NCI-H510A (cell line): ENCODE measurements around the gene TM9SF2.

Experiments
- DNase-seq: peaks from one replicate; lab custom pipeline; 2025; lab: John Stamatoyannopoulos, UW

Gene TM9SF2

DNA sequence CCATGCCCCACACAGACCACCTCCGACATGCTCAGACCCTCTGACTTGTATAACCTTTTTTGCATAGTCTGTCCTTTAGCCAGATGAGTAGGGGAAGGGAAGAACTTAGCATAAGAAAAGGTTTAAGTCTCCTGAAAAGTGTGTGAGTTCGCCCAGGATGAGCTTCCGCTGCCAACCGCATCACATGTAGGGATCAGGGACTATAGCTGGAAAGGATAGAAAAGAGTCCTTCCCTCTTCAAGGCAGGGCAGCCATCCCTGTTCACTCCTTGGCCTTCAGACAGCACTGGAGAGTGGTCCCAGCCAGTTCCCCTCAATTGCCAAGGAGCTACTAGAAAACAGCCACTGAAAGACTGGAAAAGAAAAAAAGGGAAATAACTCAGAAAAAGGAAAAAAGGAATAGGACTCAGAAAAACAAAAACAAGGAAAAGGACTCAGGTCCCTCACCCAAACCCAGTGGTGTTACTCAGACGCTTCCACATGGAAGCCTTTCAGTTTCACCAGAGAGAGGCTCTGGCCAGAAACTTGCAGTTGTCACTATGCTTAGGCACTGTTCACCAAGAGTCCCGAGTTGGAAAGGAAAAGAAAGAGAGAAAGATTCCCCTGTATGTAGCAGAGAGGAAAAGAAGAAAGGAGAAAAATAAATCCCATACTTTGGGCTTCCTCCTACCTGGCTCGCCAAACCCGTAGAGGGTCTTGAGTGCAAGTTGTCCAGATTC lies 5.6 kb upstream of the TM9SF2 start:
- DNase-seq = no peak

DNA sequence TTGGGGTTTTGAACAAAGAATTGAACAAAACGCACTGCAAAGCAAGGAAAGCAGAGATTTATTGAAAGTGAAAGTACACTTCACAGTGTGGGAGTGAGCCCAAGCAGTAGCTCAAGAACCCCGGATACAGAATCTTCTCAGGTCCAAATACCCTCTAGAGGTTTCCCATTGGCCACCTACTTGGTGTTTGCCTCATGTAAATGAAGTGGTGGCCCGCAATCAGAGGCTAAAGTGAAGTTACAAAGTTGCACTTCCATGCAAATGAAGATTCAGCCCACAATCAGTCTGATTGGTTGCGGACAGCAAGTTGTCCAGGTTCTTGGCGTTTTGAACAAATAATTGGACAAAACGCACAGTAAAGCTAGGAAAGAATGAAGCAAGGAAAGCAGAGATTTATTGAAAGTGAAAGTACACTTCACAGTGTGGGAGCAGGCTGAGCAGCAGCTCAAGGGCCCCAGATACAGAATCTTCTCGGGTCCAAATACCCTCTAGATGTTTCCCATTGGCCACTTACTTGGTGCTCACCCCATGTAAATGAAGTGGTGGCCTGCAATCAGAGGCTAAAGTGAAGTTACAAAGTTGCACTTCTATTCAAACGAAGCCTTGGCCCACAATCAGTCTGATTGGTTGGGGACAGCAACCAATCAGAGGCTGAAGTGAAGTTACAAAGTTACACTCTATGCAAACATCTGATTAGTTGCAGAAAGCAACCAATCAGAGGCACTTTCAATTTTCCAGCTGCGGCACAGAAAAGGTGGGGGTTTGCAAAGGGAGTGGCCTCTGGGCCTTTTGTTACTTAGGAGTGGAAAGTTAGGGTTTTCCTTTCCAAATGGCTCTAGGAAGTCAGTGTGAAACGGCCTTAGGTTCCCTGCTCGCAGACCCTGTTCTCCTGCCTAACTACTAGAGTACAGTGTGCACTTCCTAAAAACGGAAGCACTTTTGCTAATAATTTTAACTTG lies 4.8 kb upstream of the TM9SF2 start:
- DNase-seq = no peak

DNA sequence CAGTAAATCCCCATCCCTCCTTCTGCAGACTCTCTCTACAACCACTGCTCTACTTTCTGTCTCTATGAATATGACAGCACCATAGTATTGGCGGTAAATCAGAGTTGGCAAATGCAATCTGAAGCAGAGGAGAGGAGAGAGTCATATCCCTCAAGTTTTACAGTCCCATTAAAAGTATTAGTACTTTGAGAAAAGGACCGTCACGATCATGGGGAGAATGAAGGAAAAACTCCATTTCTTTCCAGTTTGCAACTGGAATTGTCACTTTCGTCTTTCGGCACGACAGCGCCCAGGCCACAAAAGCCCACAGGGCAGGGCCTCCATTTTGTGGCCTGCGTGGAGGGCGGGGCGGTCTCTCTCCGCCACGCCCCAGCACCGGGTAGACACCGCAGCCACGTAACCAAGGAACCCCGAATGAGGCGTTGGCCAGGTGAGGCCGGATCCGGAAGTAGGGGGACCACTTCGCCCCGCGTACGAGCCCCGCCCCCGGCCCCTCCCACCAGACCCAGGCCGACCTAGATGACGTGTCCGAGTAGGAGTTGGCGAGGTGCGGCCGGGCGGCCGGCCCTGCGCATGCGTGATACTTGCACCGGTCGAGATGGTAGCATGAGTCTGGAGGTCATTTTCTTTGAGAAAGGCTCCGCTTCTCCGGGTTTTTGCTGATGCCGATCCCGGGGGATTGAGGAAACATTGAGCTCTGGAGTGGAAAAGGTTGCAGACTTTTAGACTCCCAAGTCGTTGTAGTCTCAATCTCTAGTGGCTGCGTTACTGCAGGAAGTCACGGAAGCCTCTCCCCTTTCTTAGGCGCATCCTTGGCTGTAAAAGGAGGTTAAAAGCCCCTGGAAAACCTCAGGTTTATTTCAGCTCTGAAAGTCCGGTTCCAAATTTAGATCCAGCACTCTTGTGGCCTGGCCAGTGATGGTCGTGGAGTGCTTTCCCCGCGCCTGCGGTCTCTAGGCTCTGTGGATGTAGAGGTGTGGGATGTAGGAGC lies 2.8 kb upstream of the TM9SF2 start:
- DNase-seq = peak; percentile 88

DNA sequence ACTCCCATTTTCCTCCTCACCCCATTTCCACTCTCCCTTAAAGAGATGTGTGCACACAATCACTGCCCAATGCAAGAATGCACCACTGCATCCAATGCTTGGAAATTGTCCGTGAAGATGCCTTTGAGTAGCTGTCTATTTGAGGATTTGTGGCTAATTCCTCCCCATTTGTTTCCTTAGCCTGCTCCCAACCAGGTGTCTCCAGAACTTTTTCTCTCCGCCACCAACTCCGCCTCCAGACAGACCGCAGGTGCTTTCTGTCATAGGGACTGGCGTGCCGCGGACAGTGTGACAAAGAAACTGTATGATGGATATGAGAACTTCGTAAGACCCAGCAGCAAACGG lies 461 bp upstream of the TM9SF2 start:
- DNase-seq = no peak

DNA sequence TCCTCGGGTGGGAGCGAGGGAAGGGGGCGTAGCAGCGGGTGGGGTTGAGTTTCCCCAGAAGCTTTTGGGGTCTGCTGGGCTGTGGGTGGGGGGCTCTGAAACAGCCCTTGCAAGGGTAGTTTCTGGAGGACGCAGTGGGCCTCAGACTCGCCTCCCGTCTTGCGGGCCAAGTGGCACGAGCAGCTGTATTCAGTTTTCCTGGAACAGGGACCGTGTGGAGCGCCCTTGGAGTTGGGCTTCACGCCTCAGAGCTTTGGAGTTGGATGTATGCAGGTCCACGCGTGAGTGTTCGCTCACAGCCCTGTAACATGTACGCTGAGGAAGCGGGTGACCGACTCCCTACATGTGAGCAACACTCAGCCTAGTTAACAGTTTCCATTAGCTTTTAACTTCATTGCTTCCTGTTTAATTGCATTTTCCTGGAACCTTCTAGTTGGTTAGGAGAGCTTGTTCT lies 603 bp downstream of the TM9SF2 start:
- no peak for DNase-seq

DNA sequence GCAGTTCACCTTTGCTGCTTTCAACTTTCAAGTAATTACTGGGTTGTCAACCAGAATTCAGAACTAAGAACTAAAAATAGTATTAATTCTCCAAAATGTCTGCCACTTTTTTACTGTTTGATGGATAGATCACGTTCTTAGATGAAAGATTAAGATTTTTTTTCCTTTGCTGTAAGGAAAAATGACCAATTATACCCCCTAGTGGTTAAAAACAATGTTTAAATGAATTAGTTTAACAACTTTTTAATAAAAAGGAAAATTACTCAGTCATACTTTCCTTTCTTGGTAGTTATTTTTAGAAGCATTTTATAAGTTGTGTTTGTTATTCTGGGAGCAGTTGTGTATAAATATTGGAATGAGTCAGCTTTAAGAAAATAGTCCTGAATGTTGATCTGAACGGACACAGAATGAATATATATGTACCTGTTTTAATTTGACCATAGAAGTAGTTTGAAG lies 4.6 kb downstream of the TM9SF2 start:
- DNase-seq = no peak

DNA sequence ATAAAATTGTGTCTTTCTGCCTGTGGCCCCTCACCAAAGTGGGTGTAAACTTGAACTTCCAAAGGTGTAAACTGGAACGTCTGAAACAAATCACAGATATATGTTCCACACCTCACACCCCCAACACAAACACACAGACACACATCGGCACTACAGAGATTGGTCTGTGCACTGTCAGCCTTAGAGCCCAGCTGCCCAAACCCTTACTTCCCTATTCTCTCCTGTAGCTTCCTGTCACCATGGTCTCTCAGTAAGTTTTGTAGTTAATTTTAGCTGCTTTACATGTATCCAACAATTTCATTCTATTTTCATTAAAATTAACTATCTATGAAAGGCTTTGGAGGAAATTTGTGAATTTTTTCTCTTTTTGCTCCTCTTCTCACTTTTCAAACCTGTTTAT lies 5.4 kb downstream of the TM9SF2 start:
- no peak for DNase-seq

DNA sequence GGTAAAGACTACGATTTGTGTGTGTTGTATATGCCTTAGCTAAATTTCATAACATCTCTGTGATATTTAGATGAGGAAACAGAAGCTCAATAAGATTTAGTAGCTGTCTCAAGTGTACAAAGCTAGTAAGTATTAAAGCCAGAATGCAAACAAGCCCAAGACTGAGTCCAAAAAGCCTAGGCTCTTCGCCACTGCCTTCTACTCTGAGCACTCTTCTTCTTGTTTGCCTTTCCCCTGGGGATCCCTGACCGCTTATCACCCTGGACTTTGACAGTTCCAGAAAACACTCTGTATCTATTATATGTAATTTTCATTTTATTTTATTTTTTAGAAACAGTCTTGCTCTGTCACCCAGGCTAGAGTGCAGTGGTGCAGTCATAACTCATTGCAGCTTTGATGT lies 5.8 kb downstream of the TM9SF2 start:
- DNase-seq = no peak

DNA sequence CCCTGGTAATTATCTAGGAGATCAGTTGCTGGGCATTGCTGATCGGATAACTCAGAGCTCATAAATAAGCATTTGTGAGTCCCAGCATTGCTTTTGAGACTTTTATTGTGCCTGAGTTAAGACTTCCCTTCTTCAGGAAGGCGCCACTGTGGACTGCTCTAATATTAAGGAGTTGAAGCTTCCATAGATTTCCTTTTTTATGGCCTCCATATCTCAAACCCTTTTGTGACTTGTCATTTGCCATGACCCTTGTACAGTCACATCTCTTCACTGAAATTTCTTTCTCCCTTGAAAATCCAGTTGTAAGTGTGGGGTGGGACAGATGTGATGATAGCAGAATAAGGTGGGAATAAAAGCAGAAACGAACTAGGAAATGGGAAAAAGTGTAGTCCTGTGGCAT lies 6.3 kb downstream of the TM9SF2 start:
- DNase-seq = no peak

DNA sequence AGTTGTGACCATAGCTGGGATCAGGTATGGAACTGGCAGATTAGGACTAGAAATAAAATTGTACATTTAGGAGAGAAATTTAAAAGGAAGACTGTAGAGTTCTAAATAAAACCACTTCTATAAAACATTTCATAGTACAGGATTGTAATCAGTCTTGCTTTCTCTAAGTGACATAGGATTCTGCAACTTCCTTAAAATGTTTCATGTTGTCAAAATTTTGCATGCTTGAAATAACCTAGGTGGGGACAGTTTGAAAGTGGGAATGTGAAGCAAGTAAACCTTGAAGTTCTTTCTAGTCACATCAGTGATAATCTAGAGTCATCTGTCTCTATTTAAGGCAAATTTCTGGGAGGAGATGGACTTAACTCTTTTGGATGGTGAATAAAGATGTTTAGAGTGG lies 6.7 kb downstream of the TM9SF2 start:
- DNase-seq = no peak

DNA sequence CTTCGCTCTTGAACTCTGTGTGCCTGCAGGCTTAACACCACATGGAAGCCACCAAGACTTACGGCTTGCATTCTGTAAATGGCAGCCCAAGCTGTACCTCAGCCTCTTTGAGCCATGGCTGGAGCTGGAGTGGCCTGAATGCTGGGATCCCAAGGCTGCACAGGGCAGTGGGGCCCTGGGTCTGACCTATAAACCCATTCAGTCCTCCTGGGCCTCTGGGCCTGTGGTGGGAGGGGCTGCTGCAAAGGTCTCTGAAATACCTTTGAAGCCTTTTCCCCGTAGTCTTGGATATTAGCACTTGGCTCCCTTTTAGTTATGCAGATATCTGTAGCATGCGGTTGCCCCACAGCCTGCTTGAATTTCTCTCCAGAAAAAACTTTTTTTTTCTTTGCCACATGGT lies 8.2 kb downstream of the TM9SF2 start:
- DNase-seq = no peak

DNA sequence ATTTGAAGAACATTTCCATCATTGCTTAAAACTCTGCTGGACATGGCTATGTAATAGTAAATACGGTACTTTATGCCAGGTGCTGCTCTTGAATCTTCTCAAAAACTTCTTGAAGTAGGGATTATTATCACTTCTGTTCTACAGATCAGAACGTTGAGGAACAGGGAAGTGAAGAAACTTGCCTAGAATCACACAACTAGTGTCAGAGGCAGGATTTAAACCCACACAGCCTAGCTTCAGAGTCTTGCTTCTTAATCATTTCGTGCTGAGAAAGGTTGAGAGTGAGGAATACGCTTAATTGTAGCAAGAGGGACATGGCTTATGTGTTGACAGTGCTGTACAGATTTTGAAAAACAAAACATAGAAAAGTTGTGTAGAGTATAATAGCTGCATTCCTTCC lies 13.5 kb downstream of the TM9SF2 start:
- no peak for DNase-seq

DNA sequence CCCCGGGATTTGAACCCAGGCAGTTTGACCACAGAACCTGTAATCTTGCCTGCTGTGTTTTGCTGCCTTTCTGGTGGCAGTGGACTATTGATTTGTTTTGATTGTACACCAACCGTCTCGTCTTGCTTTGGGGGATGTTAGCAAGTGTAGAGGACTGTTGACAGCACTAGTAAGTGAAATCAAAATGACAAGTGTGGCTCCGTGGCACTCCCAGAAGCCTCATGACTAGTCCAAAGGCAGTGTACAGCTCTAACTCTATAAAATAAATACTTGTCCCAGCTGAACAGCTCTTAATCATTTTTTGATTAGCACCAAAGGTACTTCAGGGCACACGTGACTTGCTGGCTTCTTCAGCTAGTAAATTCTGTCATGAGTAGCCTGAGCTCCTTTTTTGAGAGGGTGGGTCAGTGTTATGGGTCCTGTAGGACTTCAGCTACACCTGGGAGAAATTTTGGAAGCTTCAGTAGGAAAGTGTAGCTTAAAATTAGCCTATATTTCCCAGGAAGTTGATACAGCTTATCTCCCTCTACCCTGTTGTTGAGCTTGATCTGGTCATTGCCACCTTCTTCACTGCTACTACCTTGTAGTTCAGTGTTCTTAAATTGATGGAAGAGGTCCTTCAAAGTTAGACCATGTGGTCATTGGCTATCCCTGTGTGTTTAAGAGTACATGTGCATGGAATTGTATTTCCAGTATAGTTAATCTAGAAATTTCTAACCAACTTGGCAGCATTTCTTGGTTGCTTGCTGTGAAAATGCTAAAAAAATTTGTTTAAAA lies 15.1 kb downstream of the TM9SF2 start:
- no peak for DNase-seq

DNA sequence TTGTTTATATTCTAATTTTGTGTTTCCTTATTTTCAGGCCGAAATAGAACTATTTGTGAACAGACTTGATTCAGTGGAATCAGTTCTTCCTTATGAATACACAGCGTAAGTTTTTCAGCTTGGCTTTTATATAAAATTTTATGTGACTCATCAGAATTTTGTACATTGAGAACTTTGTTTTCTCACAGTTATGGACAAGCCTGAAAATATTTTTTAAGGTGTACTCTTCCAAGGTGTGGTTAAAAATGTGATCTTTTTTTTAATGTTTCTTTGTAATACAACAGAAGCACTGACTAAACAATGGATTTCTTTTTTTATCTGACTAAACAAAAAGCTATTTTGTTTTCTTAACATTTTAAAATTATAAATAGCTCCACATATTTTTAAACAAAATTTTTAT lies 16.3 kb downstream of the TM9SF2 start:
- DNase-seq = no peak

DNA sequence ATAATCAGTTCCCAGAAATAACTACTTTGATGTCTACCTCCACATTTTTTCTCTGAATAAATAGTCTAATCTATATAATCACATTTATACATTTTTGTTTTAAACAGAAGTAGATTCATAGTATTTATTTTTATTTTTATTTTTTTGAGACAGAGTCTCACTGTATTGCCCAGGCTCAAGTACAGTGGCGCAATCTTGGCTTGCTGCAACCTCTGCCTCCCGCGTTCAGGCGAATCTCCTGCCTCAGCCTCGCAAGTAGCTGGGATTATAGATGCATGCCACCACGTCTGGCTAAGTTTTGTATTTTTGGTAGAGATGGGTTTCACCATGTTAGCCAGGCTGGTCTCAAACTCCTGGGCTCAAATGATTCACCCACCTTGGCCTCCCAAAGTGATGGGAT lies 16.7 kb downstream of the TM9SF2 start:
- DNase-seq = no peak

DNA sequence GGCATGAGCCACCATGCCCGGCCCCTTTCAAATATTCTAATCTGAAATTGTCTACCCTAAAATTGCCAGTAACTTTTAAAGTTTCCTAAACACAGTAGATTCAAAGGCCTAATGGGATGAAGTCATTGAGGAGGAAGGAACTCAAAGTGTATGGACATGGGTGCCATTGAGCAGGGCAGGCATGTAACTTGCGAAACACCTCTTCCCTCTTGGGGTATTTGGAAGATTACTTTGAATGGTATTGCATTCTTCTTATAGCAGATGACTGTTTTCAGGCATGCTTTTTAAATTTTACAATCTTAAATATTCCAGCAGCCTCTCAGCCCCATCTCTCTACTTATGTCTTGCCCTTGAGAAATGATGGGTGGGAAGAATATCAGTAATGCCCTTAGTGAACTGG lies 21.0 kb downstream of the TM9SF2 start:
- no peak for DNase-seq

DNA sequence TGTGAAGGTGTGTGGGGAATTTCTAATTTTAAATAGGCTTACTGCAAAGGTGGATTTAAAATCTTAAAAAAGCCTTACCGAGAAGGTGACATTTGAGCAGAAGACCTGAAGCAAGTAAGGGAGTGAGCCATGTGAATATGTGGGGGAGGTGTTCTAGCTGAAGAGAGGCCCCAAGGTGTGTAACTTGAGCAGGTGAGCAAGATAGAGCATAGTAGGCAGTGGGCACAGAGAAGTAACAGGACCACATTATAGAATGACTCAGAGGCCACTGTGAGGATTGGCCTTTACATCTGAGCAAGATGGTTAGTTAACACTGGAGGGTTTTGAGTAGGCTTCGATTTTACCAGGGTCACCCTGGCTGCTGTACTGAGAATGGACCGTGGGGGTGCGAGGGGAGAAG lies 22.6 kb downstream of the TM9SF2 start:
- no peak for DNase-seq

DNA sequence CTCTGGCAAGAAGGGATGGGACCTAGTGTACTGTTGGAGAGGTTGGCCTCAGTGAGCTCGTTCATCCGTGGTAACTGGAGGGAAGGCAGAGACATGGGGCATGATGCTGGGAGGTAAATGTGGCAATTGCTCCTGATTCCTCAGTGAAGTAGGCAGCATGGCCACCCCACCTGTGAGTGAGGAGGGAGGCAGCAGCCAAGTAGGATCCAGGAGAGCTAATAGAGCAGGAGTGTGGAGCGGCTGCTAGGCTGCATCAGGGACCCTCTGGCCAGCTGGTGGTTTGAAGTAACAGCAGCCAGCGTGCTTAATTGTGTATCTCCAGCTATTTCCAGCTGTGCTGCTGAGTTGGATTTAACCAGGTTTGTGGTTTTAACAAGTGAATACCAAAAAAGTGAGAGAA lies 24.7 kb downstream of the TM9SF2 start:
- no peak for DNase-seq

DNA sequence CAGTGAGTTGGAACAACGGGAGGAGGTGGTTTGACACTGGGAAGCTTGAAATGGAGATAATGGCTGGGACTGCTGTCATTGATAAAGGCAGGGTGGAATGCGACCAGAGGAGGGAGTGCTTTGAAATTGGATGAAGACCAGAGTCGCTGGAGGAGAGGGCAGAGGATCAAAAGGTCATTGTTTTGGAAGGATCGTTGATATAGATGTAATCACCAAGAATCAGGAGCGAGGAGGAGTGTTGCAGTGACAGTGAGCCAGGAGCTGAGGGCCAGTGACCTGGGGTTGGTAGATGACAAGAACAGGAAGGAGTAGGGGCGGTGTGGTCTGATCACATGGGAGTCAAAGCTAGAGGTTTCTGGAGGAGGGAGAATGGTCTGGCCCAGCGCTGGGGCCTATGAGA lies 25.3 kb downstream of the TM9SF2 start:
- DNase-seq = no peak

DNA sequence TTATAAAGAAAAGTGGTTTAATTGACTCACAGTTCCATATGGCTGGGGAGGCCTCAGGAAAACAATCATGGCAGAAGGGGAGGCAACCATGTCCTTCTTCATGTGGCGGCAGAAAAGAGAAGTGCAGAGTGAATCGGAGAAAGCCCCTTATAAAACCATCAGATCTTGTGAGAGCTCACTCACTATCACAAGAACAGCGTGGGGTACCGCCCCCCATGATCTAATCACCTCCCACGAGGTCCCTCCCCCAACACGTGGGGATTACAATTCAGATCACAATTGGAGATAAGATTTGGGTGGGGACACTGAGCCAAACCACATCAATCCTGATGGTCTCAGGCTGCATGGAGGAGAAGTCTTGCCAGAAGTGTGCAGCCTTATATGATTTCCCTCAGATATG lies 26.0 kb downstream of the TM9SF2 start:
- no peak for DNase-seq

DNA sequence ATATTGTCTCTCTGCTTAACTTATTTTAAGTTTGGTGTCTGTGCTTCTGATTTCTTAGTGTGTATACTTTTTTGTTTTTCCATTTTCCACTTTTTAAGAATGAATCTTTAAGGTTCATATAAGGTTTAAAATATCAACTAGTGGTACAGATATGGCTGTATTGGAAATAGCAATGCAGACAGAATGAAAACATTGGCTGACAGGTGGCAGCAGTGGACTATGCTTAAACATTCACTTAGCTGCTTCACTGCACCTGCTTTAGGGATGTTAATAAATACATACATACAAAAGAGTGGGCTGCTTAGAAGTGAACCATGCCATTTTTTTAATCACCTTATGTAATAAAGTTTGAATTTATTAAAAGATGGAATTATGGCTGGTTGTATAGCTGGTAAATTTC lies 27.3 kb downstream of the TM9SF2 start:
- DNase-seq = no peak
